Fibroblast of the aortic adventitia (primary cell): ENCODE measurements around the gene CDK4. TPM values are rescaled to one million over a fixed set of nuclear protein-coding genes. Genes with fewer than 3 reads are reported as not detected.

Experiments
- DNase-seq: peaks from one replicate; pipeline ENCODE4 v3.0.0-alpha.2; 2010; ENCODE audit warnings: low read depth
- H3K4me3 ChIP-seq: 2 replicates; pipeline ENCODE4 v1.5.1; 2011; ENCODE audit warnings: low read depth, mild to moderate bottlenecking, control low read depth, low read length, moderate library complexity
- total RNA-seq: library from RNA; depleted of rRNA; stranded (reverse); fragments of >200 nt; gene quantifications from 2 replicates; pipeline ENCODE4 v1.2.3, GENCODE V29; 2012; ENCODE audit warnings: low replicate concordance
- TF ChIP-seq, protein P1 (sequence below): IDR thresholded peaks from 2 replicates; pipeline ENCODE4 v1.5.1; 2011; ENCODE audit warnings: mild to moderate bottlenecking, low read length, control low read depth, inconsistent platforms; ENCODE audit not compliant: insufficient read depth

CDK4 gene
- total RNA-seq, 1 donor, result 208 TPM

DNA sequence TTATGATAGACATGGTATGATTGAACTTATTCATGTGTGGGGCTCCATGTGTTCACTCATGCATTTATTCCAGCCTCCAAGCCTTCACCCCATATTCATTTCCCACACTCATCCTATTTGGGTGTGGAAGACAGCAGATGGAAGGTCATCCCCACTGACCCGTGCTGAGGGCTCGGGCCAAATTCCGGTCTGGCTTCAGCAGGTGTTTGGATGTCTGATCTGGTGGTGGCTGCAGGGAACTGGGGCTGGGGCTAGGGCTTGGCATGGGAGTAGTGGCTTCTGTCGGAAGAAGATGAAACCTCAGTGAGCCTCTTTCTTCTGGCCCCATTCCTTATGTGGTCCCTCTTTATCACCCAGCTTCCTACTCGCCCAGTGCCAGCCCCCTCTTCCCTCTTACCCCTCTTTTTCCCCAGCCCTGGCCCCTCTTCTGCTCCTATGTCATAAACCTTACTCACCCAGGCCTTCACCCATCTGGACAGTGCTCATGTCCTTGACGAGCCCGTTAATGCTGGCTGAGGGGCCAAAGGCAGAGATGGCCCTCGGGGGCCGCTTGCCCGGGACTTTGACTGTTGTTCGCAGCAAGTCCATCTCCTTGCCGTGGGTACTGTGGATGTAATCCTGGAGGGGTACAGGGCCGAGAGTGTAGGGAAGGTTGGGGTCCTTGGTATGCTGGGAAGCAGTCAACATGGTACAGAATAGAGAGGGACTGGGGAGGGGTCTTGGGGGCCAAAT lies 21.6 kb downstream of the CDK4 start:
- no peak for DNase-seq
- TF ChIP-seq, protein P1, sequence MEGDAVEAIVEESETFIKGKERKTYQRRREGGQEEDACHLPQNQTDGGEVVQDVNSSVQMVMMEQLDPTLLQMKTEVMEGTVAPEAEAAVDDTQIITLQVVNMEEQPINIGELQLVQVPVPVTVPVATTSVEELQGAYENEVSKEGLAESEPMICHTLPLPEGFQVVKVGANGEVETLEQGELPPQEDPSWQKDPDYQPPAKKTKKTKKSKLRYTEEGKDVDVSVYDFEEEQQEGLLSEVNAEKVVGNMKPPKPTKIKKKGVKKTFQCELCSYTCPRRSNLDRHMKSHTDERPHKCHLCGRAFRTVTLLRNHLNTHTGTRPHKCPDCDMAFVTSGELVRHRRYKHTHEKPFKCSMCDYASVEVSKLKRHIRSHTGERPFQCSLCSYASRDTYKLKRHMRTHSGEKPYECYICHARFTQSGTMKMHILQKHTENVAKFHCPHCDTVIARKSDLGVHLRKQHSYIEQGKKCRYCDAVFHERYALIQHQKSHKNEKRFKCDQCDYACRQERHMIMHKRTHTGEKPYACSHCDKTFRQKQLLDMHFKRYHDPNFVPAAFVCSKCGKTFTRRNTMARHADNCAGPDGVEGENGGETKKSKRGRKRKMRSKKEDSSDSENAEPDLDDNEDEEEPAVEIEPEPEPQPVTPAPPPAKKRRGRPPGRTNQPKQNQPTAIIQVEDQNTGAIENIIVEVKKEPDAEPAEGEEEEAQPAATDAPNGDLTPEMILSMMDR, result no peak
- no peak overlapping the region for H3K4me3 ChIP-seq

DNA sequence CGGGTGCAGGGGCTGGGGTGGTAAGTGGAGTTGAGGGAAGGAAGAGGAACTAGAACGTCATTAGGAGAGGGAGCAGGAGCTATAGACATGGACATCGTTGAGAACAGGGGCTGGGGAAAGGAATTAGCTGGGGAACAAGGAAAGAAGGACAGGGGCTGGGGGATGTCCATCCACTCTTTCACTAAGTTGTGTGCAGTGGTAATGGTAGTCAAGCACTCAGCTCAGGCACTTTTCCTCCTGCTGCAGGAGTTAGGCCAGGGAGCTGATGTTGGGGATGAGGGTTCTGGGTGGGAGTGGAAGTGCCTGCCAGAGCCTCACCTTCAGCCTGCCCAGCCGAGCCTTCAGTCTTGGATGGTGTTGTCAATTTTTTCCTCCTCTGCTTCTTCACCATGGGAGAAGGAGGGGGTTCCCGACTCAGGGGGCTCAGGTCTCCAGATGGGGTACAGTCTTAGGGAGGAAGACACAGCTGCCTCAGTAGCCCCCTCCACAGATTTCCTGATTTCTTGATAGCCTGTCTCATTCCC lies 22.7 kb downstream of the CDK4 start:
- TF ChIP-seq, protein P1, result no peak
- H3K4me3 ChIP-seq, result no peak overlapping the region
- no peak for DNase-seq

DNA sequence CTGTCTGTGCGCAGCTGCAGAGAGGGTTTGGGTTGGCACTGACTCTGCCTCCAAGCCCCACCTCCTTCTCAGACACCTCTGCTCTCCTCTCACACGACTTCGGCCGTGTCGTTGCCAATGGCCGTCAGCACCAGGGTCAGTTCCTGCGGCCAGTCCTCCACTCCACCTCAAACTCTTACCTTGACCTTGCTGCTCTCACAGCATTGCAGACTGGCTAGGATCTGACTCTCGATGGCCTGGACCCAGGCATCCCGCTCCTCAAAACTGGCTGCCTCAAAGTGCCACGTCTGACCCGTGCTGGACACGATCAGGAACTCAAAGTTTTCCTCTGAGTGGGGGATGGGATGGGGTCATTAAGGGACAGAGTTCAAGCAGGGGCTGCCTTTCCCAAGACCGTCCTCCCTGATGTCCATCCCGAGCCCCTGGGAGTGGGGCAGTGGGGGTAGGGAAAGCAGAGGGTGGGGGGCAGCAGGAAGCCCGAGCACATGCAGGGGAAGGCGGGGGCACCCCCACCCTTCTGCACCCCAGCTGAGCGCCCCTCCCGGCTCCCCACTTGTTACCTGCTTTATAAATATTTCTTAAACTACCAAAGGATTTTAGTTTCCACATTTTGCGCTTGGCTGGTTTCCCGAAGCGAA lies 24.2 kb downstream of the CDK4 start:
- TF ChIP-seq, protein P1, result no peak
- DNase-seq, result no peak
- H3K4me3 ChIP-seq, result no peak overlapping the region

DNA sequence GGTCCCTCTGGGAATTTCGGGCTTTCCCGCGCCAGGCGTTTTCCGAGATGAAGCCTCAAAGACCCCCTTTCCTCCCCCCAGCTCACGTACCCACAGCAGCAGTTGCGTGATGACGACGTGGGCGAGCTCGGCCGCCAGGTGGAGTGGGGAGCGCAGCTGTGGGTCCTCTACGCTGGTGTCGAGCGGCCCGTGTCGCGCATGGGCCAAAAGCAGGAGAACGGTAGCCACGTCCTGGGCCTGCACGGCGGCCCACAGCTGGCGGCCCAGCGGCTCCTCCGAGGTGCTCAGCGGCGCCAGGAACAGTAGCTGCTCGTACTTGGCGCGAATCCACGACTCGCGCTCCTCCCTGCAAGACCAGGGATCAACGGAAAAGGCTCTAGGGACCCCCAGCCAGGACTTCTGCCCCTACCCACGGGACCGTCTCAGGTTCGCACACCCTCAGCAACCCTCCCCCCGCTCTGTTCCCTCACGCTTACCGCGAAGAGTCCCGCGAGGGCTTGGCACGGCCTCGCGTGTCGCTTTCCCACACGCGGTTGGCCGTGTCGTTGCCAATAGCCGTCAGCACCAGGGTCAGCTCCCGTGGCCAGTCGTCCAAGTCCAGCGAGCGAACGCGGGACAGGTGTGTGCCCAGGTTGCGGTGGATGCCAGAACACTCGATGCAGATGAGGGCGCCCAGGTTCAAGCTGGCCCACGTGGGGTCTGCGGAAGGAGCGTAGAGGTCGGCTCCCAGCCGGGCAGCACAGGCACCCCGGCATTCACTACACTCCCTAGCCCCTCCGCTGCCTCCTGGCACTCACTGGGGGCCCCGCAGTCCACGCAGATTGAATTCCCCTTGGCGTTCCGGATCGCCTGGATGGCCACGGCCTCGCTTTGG lies 25.0 kb downstream of the CDK4 start:
- TF ChIP-seq, protein P1, result peak; percentile 52
- DNase-seq, result no peak

DNA sequence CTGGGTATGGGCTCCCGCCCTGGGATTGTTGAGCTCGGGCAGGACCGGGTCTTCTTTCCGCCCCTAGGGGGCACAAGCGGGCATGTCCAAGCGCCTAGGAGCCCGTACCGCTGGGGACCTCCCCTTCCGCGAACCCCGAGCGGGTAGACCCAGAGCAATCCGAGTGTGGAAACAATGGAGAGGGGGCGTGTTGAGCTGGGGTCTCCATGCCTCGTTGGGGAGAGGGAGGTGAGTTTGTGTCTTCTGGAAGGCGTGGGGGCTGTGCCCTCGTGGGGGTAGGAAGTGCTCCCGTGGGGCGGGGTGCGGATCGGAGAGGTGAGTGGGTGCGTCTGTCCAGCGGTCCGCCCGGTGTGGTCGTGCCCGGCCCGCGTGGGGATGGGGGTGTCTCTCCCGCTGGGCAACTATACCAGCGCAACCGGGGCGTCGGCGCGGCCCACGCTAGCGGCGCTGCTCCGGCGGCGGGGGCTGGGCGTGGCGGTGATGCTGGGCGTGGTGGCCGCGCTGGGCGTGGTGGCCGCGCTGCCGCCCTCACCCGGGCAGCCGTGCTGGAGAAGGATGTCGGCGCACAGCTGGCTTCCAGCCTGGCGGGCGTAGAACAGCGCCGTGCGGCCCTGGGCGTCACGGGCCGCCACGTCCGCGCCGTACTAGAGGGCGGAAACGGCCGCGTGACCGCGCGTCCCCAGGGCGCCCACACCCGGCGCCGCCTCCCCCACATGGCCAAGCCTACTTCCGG lies 25.8 kb downstream of the CDK4 start:
- TF ChIP-seq, protein P1, result peak; percentile 88
- peak overlapping the region; percentile 87 for H3K4me3 ChIP-seq
- peak; percentile 82 for DNase-seq

More for the DNA sequence above, 25.0 kb downstream of the CDK4 start:
- H3K4me3 ChIP-seq, result peak overlapping the region; percentile 87

DNA sequence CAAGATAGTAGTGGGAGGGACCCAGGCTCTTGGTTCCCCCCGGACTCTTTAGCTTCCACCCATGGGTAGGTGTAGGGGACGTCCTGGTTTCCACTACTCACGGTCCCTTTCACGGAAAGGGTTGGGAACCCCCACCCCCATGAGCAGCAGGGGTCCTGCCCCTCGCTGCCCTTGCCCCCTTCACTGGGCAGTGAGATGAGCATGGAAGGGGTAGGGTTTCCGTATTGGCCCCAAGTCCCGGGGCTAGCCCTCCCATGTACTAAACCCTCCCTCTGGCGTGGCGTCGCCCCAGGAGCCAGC lies 26.3 kb downstream of the CDK4 start:
- TF ChIP-seq, protein P1, result no peak
- peak overlapping the region; percentile 87 for H3K4me3 ChIP-seq
- DNase-seq, result no peak
